Liver (tissue), 9 donors: ENCODE results near the gene RECQL. TPM values are rescaled to one million over a fixed set of nuclear protein-coding genes. Genes with fewer than 3 reads are reported as not detected.

Experiments
- DNase-seq: peaks from one replicate; pipeline ENCODE4 v3.0.0-alpha.2; 2017; ENCODE audit warnings: low spot score
- H3K27ac ChIP-seq, 2 donors: one replicate each; pipeline ENCODE4 v1.7.0; 2013; ENCODE audit warnings: inconsistent platforms in 2 of 2, low read length in 2 of 2, control low read depth in 1 of 2, low read depth in 1 of 2, mild to moderate bottlenecking in 1 of 2
- H3K27me3 ChIP-seq, 4 donors: one replicate each; pipeline versions ENCODE4 v1.6.1 to v1.7.0; 2013; ENCODE audit warnings: low read length in 3 of 4, inconsistent platforms in 1 of 4, mild to moderate bottlenecking in 1 of 4, moderate library complexity in 1 of 4; ENCODE audit not compliant: control insufficient read depth in 4 of 4, insufficient read depth in 4 of 4
- H3K36me3 ChIP-seq, 4 donors: one replicate each; pipeline versions ENCODE4 v1.6.1 to v1.7.0; 2013; ENCODE audit warnings: low read length in 3 of 4, mild to moderate bottlenecking in 3 of 4, low read depth in 1 of 4, moderate library complexity in 1 of 4; ENCODE audit not compliant: control insufficient read depth in 4 of 4, insufficient read depth in 3 of 4
- H3K4me1 ChIP-seq, 4 donors: one replicate each; pipeline versions ENCODE4 v1.6.1 to v1.7.0; 2013; ENCODE audit warnings: low read length in 3 of 4, mild to moderate bottlenecking in 3 of 4, moderate library complexity in 1 of 4; ENCODE audit not compliant: control insufficient read depth in 4 of 4, insufficient read depth in 4 of 4
- H3K4me3 ChIP-seq, 3 donors: one replicate each; pipeline versions ENCODE4 v1.6.1 to v1.7.0; 2013; ENCODE audit warnings: low read length in 3 of 3, control low read depth in 1 of 3, low read depth in 1 of 3, mild to moderate bottlenecking in 1 of 3
- H3K9ac ChIP-seq, 2 donors: one replicate each; pipeline ENCODE4 v1.7.0; 2013; ENCODE audit warnings: low read length in 2 of 2, mild to moderate bottlenecking in 2 of 2, moderate library complexity in 2 of 2, control low read depth in 1 of 2, low read depth in 1 of 2
- H3K9me3 ChIP-seq, 4 donors: one replicate each; pipeline versions ENCODE4 v1.6.1 to v1.7.0; 2013; ENCODE audit warnings: low read length in 3 of 4; ENCODE audit not compliant: control insufficient read depth in 4 of 4
- ATF3 ChIP-seq: IDR thresholded peaks from 2 replicates; pipeline ENCODE4 v1.6.1; 2016; ENCODE audit warnings: antibody characterized with exemption
- CTCF ChIP-seq: fragments of 150-350 bp; IDR thresholded peaks from 2 replicates; pipeline ENCODE4 v1.5.1; 2017; ENCODE audit warnings: improper control_type of control experiment, low read depth, low read length; ENCODE audit not compliant: missing input control
- EGR1 ChIP-seq, 2 donors: IDR thresholded peaks; 2 replicates each; pipeline ENCODE4 v1.6.1; 2016 to 2018; ENCODE audit warnings: antibody characterized with exemption in 2 of 2, low read depth in 2 of 2
- FOXA1 ChIP-seq: IDR thresholded peaks from 2 replicates; pipeline ENCODE4 v1.6.1; 2016; ENCODE audit warnings: antibody characterized with exemption
- FOXA2 ChIP-seq: IDR thresholded peaks from 2 replicates; pipeline ENCODE4 v1.6.1; 2016; ENCODE audit warnings: antibody characterized with exemption
- GABPA ChIP-seq, 2 donors: IDR thresholded peaks in 1 of 2; conservative IDR thresholded peaks in 1 of 2; 2 replicates each; pipeline ENCODE4 v1.6.1; 2016; ENCODE audit warnings: antibody characterized with exemption in 2 of 2, mild to moderate bottlenecking in 1 of 2, moderate library complexity in 1 of 2
- HNF4A ChIP-seq, 2 donors: conservative IDR thresholded peaks; 2 replicates each; pipeline ENCODE4 v1.6.1; 2016; ENCODE audit warnings: antibody characterized with exemption in 2 of 2, mild to moderate bottlenecking in 2 of 2
- HNF4G ChIP-seq: IDR thresholded peaks from 2 replicates; pipeline ENCODE4 v1.6.1; 2016; ENCODE audit warnings: antibody characterized with exemption
- JUND ChIP-seq, 2 donors: IDR thresholded peaks; 2 replicates each; pipeline ENCODE4 v1.6.1; 2016; ENCODE audit warnings: antibody characterized with exemption in 2 of 2
- MAX ChIP-seq: IDR thresholded peaks from 2 replicates; pipeline ENCODE4 v1.6.1; 2016; ENCODE audit warnings: antibody characterized with exemption
- NR2F2 ChIP-seq: IDR thresholded peaks from 2 replicates; pipeline ENCODE4 v1.6.1; 2016; ENCODE audit warnings: antibody characterized with exemption
- RAD21 ChIP-seq, 2 donors: IDR thresholded peaks; 2 replicates each; pipeline ENCODE4 v1.6.1; 2016; ENCODE audit warnings: antibody characterized with exemption in 2 of 2, mild to moderate bottlenecking in 2 of 2
- REST ChIP-seq: IDR thresholded peaks from 2 replicates; pipeline ENCODE4 v1.6.1; 2016; ENCODE audit warnings: antibody characterized with exemption, mild to moderate bottlenecking
- RXRA ChIP-seq, 2 donors: IDR thresholded peaks; 2 replicates each; pipeline ENCODE4 v1.6.1; 2017 to 2018; ENCODE audit warnings: antibody characterized with exemption in 2 of 2, mild to moderate bottlenecking in 1 of 2
- SP1 ChIP-seq: IDR thresholded peaks from 2 replicates; pipeline ENCODE4 v1.6.1; 2018; ENCODE audit warnings: antibody characterized with exemption, mild to moderate bottlenecking
- TAF1 ChIP-seq: conservative IDR thresholded peaks from 2 replicates; pipeline ENCODE4 v1.6.1; 2016; ENCODE audit warnings: antibody characterized with exemption, mild to moderate bottlenecking
- YY1 ChIP-seq: IDR thresholded peaks from 2 replicates; pipeline ENCODE4 v1.6.1; 2016; ENCODE audit warnings: antibody characterized with exemption, mild to moderate bottlenecking
- ZBTB33 ChIP-seq: IDR thresholded peaks from 2 replicates; pipeline ENCODE4 v1.6.1; 2016; ENCODE audit warnings: antibody characterized with exemption
- WGBS: extraction: QIAGEN DNeasy Blood & Tissue Kit; methylation state at CpG from one replicate; pipeline ENCODE4 v1.1.7; 2013; 5-methylcytosine and 5-hydroxymethylcytosine counted together
- polyA plus RNA-seq, 2 donors: library from polyadenylated mRNA; stranded (reverse) in 1 of 2; unstranded in 1 of 2; fragments of 200-250 nt in 1 of 2; fragments of >200 nt in 1 of 2; fragmentation: Nextera tagmentation in 1 of 2; extraction: Ambion mirVana in 1 of 2; gene quantifications; one replicate each; pipeline versions ENCODE4 v1.2.1 to v1.2.3, GENCODE V29; 2013 to 2015
- total RNA-seq, 2 donors: library from RNA; depleted of rRNA; stranded (reverse); fragments of >200 nt; gene quantifications; one replicate each; pipeline ENCODE4 v1.2.3, GENCODE V29; 2014
- donor health status: healthy.
- donor health status: healthy.
- donor health status: healthy.
- donor health status: healthy.
- donor health status: healthy.

RECQL gene
- total and polyA plus RNA-seq, 4 donors, result 5.8 to 20.1 (median 12.0) TPM

- Histone ChIP-seq H3K36me3 (peaks cover 3 to 43% (median 28%) of the 10 kb centered on the region in 4 donors), H3K4me1 (no peaks in the 10 kb centered on the region), H3K27me3 (no peaks in the 10 kb centered on the region), H3K9ac (no peak overlapping the region), H3K9me3 (no peaks in the 10 kb centered on the region), H3K4me3 (no peak overlapping the region), H3K27ac (no peak overlapping the region)
- WGBS, result 99% methylated on average over 1 of the region's 1 CpG
- no peak for DNase-seq
- TF ChIP-seq REST (no peak), HNF4G (no peak), ATF3 (no peak), NR2F2 (no peak), TAF1 (no peak), FOXA2 (no peak), FOXA1 (no peak), JUND (IDR thresholded peaks at IDR 0.05) (no peak), YY1 (no peak), EGR1 (IDR thresholded peaks at IDR 0.05; ENCODE audit: low read depth in 2 of 2) (no peak), SP1 (no peak), CTCF (no peak), MAX (no peak), GABPA (IDR thresholded peaks at IDR 0.05 in 1 of 2, conservative IDR thresholded peaks at IDR 0.05 in 1 of 2) (no peak), ZBTB33 (no peak), RXRA (IDR thresholded peaks at IDR 0.05) (no peak), HNF4A (conservative IDR thresholded peaks at IDR 0.05) (no peak), RAD21 (IDR thresholded peaks at IDR 0.05) (no peak)
Observed at GRCh38 chr12:21475552-21475951, 25.9 kb downstream of the RECQL start.
